Adrenal gland (tissue), 5 donors: ENCODE measurements around the gene SPAG4.

Experiments used
- POLR2A ChIP-seq, 2 donors: fragments of 450-650 bp; IDR thresholded peaks; one replicate each; pipeline ENCODE4 v1.6.1; 2017; ENCODE audit warnings: antibody characterized with exemption in 2 of 2, mild to moderate bottlenecking in 2 of 2, moderate library complexity in 1 of 2
- TF ChIP-seq, protein P1 (sequence below), 6 experiments: fragments of 450-650 bp in 4 of 6; fragments of 200-600 bp in 2 of 6; sonication (generic) in 1 of 6; IDR thresholded peaks; 1 replicate in 5 of 6; 2 replicates in 1 of 6; pipeline versions ENCODE4 v1.5.1 to v1.8.0; 2016 to 2021; ENCODE audit warnings: antibody characterized with exemption in 6 of 6, mild to moderate bottlenecking in 2 of 6, moderate library complexity in 1 of 6
- donor health status: DM: no; HTN: no; CAD: no.

DNA sequence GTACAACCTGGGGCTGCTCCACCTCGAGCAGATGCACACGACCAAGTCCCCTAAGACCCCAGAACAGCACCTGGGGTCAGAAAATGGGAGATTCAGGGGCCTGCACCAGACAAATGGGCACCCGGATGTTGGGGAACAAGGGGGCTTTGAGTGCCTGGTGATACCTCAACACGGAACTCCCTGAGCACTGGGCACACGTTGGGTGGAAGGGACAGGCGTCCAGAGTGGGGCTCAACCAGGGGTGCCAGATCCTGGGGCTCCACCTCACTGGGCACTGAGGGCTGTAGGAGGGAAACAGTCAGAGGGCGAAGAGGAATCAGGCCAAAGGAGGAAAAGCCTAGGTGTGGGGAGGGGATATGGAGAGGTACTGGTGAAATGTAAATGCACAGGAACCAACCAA lies 33.5 kb upstream of the SPAG4 start:
- TF ChIP-seq, protein P1, sequence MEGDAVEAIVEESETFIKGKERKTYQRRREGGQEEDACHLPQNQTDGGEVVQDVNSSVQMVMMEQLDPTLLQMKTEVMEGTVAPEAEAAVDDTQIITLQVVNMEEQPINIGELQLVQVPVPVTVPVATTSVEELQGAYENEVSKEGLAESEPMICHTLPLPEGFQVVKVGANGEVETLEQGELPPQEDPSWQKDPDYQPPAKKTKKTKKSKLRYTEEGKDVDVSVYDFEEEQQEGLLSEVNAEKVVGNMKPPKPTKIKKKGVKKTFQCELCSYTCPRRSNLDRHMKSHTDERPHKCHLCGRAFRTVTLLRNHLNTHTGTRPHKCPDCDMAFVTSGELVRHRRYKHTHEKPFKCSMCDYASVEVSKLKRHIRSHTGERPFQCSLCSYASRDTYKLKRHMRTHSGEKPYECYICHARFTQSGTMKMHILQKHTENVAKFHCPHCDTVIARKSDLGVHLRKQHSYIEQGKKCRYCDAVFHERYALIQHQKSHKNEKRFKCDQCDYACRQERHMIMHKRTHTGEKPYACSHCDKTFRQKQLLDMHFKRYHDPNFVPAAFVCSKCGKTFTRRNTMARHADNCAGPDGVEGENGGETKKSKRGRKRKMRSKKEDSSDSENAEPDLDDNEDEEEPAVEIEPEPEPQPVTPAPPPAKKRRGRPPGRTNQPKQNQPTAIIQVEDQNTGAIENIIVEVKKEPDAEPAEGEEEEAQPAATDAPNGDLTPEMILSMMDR (IDR thresholded peaks at IDR 0.05), result no peak
- no peak for TF ChIP-seq POLR2A (IDR thresholded peaks at IDR 0.05)
